LNCAP (cell line): ENCODE measurements around the gene MRPL40.

ENCODE experiments used
- CTCF ChIP-seq: fragments of 450-650 bp; IDR thresholded peaks from 2 replicates; pipeline ENCODE4 v1.5.1; 2017; ENCODE audit warnings: mild to moderate bottlenecking

MRPL40 gene

DNA sequence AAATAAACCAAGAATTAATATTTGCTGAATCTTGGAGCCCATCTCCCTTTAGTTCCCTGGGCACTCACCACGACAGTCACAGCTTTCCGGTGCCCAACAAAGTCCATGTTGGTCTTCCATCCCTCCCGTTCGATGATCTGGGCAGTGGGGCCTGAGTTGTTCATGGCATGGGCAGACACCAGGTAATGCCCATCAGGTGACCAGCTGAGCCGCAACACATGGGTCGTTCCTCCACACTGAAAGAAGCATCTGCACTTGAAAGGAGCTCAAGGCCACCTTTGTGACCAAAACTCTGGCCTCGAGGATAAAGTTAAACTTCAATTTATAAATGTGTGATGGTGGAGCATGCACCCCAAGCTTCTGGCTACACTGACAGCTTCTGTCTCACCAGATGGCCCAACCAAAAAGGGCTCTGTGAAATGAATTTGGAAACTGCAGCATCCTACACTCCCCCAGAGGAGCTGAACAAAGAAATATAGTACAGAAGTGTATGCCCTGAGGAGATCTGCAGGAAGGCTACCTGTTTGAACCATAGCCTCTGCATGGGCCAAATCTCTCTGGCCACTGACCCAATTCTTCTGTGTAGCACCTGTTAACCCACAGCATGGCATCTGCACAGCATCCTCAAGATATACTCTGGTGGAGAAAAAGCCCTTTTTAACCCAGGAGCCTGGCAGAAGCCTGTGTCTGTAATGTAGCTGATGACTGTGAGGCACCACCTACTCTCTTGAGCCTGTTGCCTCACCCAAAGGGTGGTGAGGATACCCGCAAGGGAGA is 37.9 kb upstream of the MRPL40 start:
- TF ChIP-seq CTCF, result no peak

DNA sequence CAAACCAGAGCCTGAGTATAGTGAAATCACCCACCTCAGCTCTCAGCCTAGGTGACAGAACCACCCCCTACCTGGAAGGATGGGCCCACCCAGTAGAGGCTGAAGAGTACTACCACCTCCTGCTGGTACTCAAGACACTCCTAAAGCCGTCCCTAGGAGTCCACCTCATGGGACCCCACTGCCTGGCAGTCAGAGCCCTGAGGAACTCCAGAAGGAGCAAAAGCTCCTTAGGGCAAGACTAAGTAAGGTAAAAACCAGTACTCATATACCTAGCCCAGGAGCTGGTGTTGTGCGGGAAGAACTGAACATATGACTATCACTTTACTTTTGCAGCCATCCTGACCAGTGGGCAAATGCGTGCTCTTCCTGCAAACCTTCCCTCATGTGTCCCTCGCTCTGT is 37.1 kb upstream of the MRPL40 start:
- no peak for TF ChIP-seq CTCF

GRCh38 chr22:19396561-19396933 is 35.8 kb upstream of the MRPL40 start:
- no peak for TF ChIP-seq CTCF

DNA sequence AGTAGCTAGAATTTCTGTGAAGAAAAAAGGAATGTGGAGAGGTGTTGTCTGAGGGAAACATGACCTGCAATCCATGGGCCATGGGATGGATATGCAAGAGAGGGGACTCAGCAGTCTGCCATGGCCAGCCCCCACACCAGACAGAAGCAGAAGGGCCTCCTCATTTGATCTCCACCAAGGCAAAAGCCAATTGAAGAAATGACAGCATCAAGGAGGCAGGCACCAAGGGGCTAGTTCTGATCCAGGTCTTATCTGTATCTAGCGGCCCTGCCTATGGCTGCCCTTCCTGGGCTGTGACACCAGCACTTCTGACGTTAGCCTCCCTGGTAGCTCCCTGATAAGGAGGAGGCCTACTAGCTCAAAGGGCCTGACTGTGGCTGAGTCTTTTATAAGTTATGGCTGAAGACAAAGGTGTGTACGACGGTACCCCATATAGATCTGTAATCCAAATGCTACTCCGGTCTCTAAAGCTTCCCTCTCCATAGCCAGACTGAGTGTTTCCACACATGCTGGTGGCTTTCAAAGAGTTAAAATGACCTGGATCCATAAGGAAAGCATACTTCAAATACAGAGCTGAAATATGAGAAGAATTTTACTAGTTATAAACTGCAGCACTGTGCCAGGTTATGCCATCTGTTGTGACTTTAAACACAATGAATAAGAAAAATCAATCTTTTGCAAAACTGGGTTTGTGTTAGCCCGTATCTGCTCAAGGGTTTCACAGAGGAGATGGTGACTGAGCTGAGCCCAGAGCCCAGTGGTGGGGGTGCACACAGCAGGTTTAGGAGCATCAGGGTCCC is 35.2 kb upstream of the MRPL40 start:
- TF ChIP-seq CTCF, result no peak

- no peak for TF ChIP-seq CTCF
Measured at GRCh38 chr22:19397734-19398104, 34.6 kb upstream of the MRPL40 start.

DNA sequence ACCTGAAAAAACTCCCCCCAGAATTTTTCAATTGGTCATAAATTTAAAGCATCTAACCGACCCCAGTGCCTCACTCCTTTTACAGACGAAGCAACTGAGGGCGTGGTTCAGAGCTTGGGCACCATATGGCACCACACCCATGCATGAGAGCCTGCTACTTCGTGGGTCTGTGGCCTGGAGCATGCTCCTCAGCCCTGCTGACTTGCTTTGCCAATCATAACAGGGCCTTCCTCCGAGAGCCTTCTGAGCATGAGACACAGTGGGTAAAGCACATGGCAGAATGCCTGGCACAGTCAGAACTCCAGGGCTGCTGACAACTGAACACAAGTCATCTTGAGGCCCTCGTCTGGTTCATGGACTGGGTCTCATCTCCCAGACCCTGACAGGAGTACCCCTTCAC is 34.1 kb upstream of the MRPL40 start:
- TF ChIP-seq CTCF, result no peak

DNA sequence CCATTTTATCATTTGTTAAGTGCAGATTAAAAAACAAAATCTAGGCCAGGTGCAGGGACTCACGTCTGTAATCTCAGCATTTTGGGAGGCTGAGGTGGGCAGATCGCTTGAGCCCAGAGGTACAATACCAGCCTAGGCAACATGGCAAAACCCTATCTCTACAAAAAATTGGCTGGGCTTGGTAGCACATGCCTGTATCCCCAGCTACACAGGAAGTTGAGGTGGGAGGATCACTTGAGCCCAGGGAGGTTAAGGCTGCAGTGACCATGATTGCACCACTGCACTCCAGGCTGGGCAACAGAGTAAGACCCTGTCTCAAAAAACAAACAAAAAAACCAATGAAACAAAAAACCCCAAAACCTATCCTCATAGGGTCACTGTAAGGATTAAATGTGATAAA is 33.7 kb upstream of the MRPL40 start:
- TF ChIP-seq CTCF, result no peak
